HG03045 (cell line): ENCODE measurements around the gene FAAP20.

Experiments
- ATAC-seq: cut with Tn5 transposase; IDR thresholded peaks from one replicate; pipeline ENCODE4 v1.9.1; 2021; ENCODE audit warnings: mild to moderate bottlenecking, moderate library complexity; ENCODE audit not compliant: unreplicated experiment

Gene FAAP20

GRCh38 chr1:2230781-2231531 lies 36.4 kb upstream of the FAAP20 start:
- no peak for ATAC-seq

- no peak for ATAC-seq
These were observed 35.5 kb upstream of the FAAP20 start for GRCh38 chr1:2229911-2230731.

- ATAC-seq = no peak
These were observed 34.7 kb upstream of the FAAP20 start for GRCh38 chr1:2229037-2229864.

GRCh38 chr1:2228694-2229036 lies 34.1 kb upstream of the FAAP20 start:
- no peak for ATAC-seq

GRCh38 chr1:2228157-2228594 lies 33.6 kb upstream of the FAAP20 start, which contains the start of gene SKI:
SKI (plus strand) TSS chr1:2228319; CDS start chr1:2228767, 448 bp downstream.
- no peak for ATAC-seq

- ATAC-seq = peak; percentile 87
These were observed 33.0 kb upstream of the FAAP20 start for GRCh38 chr1:2227346-2228156.

- no peak for ATAC-seq
These were observed 32.2 kb upstream of the FAAP20 start for GRCh38 chr1:2226525-2227345.

- ATAC-seq = no peak
These were observed 30.3 kb upstream of the FAAP20 start for GRCh38 chr1:2224631-2225428.

- ATAC-seq = no peak
These were observed 29.6 kb upstream of the FAAP20 start for GRCh38 chr1:2224170-2224584.

GRCh38 chr1:2221271-2221670 lies 26.7 kb upstream of the FAAP20 start:
- ATAC-seq = no peak

- ATAC-seq = no peak
These were observed 22.1 kb upstream of the FAAP20 start for GRCh38 chr1:2216767-2217058.

- no peak for ATAC-seq
These were observed 21.6 kb upstream of the FAAP20 start for GRCh38 chr1:2215909-2216766.

- ATAC-seq = no peak
These were observed 20.8 kb upstream of the FAAP20 start for GRCh38 chr1:2215329-2215728.

- ATAC-seq = no peak
These were observed 20.1 kb upstream of the FAAP20 start for GRCh38 chr1:2214541-2215241.

GRCh38 chr1:2213576-2214505 lies 19.3 kb upstream of the FAAP20 start:
- ATAC-seq = no peak
